HEK293 (cell line): Measurements from ENCODE around the gene GMIP.

Source experiments
- HOXC10 ChIP-seq: sonication (generic); formaldehyde crosslinking; IDR thresholded peaks from 2 replicates; pipeline ENCODE4 v1.8.1; 2023; ENCODE audit warnings: mild to moderate bottlenecking, missing genetic modification reagents
- ZNF155 ChIP-seq: fragments of 450-650 bp; formaldehyde crosslinking; IDR thresholded peaks from 2 replicates; pipeline ENCODE4 v1.5.1; 2016; ENCODE audit warnings: missing biosample characterization, missing genetic modification characterization
- ZNF555 ChIP-seq: fragments of 450-650 bp; formaldehyde crosslinking; conservative IDR thresholded peaks from 2 replicates; pipeline ENCODE4 v1.5.1; 2017; ENCODE audit warnings: missing biosample characterization, mild to moderate bottlenecking, missing genetic modification characterization, inconsistent platforms
- ZNF561 ChIP-seq: fragments of 450-650 bp; IDR thresholded peaks from 2 replicates; pipeline ENCODE4 v1.5.1; 2018; ENCODE audit warnings: missing biosample characterization, missing genetic modification characterization, borderline replicate concordance
- ZNF777 ChIP-seq: fragments of 450-650 bp; formaldehyde crosslinking; IDR thresholded peaks from 2 replicates; pipeline ENCODE4 v1.5.1; 2017; ENCODE audit warnings: missing biosample characterization, missing genetic modification characterization, borderline replicate concordance
- TF ChIP-seq, protein P1 (sequence below): fragments of 450-650 bp; formaldehyde crosslinking; IDR thresholded peaks from 2 replicates; pipeline ENCODE4 v1.5.1; 2016; ENCODE audit warnings: missing biosample characterization, missing genetic modification characterization
- TF ChIP-seq, protein P2 (sequence below): fragments of 450-650 bp; formaldehyde crosslinking; IDR thresholded peaks from 2 replicates; pipeline ENCODE4 v1.5.1; 2016; ENCODE audit warnings: missing biosample characterization, missing genetic modification characterization, low read depth

DNA sequence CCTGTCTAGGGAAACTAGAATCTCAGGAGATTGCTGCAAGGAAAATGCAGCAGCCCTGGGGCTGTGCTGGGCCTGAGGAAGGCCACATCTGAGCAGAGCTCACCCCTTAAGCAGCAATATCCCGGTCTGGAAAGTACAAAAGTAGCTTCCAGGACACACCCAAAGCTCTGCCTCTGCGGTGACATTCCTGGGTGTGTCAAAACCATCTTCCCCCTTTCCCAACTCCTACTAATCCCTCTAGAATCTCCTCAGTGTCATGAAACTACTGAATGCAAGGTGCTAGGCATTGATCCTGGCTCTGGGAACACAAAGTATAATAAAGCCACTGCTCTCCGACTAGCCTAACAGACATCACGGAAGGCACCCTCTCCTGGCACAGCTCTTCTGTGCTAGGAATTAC, 30.0 kb downstream of the GMIP start:
- TF ChIP-seq, protein P1, sequence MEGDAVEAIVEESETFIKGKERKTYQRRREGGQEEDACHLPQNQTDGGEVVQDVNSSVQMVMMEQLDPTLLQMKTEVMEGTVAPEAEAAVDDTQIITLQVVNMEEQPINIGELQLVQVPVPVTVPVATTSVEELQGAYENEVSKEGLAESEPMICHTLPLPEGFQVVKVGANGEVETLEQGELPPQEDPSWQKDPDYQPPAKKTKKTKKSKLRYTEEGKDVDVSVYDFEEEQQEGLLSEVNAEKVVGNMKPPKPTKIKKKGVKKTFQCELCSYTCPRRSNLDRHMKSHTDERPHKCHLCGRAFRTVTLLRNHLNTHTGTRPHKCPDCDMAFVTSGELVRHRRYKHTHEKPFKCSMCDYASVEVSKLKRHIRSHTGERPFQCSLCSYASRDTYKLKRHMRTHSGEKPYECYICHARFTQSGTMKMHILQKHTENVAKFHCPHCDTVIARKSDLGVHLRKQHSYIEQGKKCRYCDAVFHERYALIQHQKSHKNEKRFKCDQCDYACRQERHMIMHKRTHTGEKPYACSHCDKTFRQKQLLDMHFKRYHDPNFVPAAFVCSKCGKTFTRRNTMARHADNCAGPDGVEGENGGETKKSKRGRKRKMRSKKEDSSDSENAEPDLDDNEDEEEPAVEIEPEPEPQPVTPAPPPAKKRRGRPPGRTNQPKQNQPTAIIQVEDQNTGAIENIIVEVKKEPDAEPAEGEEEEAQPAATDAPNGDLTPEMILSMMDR, result no peak
- TF ChIP-seq ZNF561 (tag by site-specific recombination), result no peak
- TF ChIP-seq, protein P2, sequence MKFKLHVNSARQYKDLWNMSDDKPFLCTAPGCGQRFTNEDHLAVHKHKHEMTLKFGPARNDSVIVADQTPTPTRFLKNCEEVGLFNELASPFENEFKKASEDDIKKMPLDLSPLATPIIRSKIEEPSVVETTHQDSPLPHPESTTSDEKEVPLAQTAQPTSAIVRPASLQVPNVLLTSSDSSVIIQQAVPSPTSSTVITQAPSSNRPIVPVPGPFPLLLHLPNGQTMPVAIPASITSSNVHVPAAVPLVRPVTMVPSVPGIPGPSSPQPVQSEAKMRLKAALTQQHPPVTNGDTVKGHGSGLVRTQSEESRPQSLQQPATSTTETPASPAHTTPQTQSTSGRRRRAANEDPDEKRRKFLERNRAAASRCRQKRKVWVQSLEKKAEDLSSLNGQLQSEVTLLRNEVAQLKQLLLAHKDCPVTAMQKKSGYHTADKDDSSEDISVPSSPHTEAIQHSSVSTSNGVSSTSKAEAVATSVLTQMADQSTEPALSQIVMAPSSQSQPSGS (tag by site-specific recombination), result no peak
- TF ChIP-seq ZNF155, result no peak
- no peak for TF ChIP-seq ZNF555
- TF ChIP-seq HOXC10, result no peak
- TF ChIP-seq ZNF777 (tag by site-specific recombination), result no peak
